Body of pancreas (tissue), 4 donors: ENCODE measurements around the gene KDM2B. TPM values are rescaled to one million over a fixed set of nuclear protein-coding genes. Genes with fewer than 3 reads are reported as not detected.

ENCODE experiments used
- ATAC-seq: fragments of 150-250 bp; one replicate; pipeline ENCODE4 v1.9.1; 2016
- DNase-seq, 4 donors: peaks; one replicate each; pipeline ENCODE4 v3.0.0-alpha.2; 2019
- H3K27ac ChIP-seq, 4 donors: fragments of 200-600 bp; sonication (generic); 1 replicate in 3 of 4; 2 replicates in 1 of 4; pipeline versions ENCODE4 v1.5.1 to v1.6.1; 2016 to 2019; ENCODE audit warnings: mild to moderate bottlenecking in 1 of 4, mixed read lengths in 1 of 4, moderate library complexity in 1 of 4
- H3K27me3 ChIP-seq, 2 donors: fragments of 200-600 bp; sonication (generic); one replicate each; pipeline ENCODE4 v1.6.0; 2016; ENCODE audit warnings: mild to moderate bottlenecking in 1 of 2
- H3K36me3 ChIP-seq, 2 donors: fragments of 200-600 bp; sonication (generic); replicated peaks in 1 of 2; 2 replicates each; pipeline ENCODE4 v1.5.1; 2016; ENCODE audit warnings: low read depth in 2 of 2; ENCODE audit not compliant: insufficient read depth in 1 of 2
- H3K4me1 ChIP-seq: fragments of 200-600 bp; sonication (generic); one replicate; pipeline ENCODE4 v1.6.0; 2016
- H3K4me3 ChIP-seq, 2 donors: fragments of 200-600 bp; sonication (generic); 1 replicate in 1 of 2; 2 replicates in 1 of 2; pipeline ENCODE4 v1.5.1; 2016 to 2019
- H3K9me3 ChIP-seq, 3 donors: fragments of 200-600 bp; sonication (generic); 1 replicate in 2 of 3; 2 replicates in 1 of 3; pipeline ENCODE4 v1.5.1; 2016
- CTCF ChIP-seq, 7 experiments: fragments of 450-650 bp in 4 of 7; fragments of 200-600 bp in 3 of 7; sonication (generic) in 3 of 7; IDR thresholded peaks; one replicate each; pipeline ENCODE4 v1.5.1; 2016 to 2019; ENCODE audit warnings: antibody characterized with exemption in 7 of 7
- POLR2A ChIP-seq, 3 donors: fragments of 450-650 bp; IDR thresholded peaks; one replicate each; pipeline ENCODE4 v1.6.1; 2016; ENCODE audit warnings: antibody characterized with exemption in 3 of 3, mild to moderate bottlenecking in 2 of 3
- WGBS, 2 donors: methylation state at CpG; one replicate each; pipeline ENCODE4 v1.1.5; 2017; 5-methylcytosine and 5-hydroxymethylcytosine counted together
- intact Hi-C: fragments of 100-400 bp; cut with DNase I; formaldehyde crosslinking; loops from one replicate; pipeline ENCODE4 v1.15.1; 2023
- total RNA-seq, 2 donors: library from RNA; depleted of rRNA; stranded (reverse); fragments of >200 nt; gene quantifications; one replicate each; pipeline ENCODE4 v1.1.0, GENCODE V29; 2016

KDM2B gene
- total RNA-seq, 2 donors from 2014 or later, result 17.8 to 26.5 TPM

- peaks cover 26% of the 10 kb centered on the region for H3K4me1 ChIP-seq
- no peak for TF ChIP-seq CTCF (IDR thresholded peaks at IDR 0.05)
- TF ChIP-seq POLR2A (IDR thresholded peaks at IDR 0.05), result no peak
- no peak for ATAC-seq
- peak; percentile 43 to 69 (median 56) for DNase-seq
- 90% methylated on average over 1 of the region's 1 CpG for WGBS, 2 donors
- no peaks in the 10 kb centered on the region for H3K9me3 ChIP-seq
- peaks cover 0 to 2% of the 10 kb centered on the region in 2 donors for H3K36me3 ChIP-seq
- H3K4me3 ChIP-seq, result no peak overlapping the region
- intact Hi-C loops, result no loop called here
- H3K27me3 ChIP-seq, result no peaks in the 10 kb centered on the region
- H3K27ac ChIP-seq, result no peak overlapping the region
Measured at GRCh38 chr12:121404734-121405133, 176.1 kb downstream of the KDM2B start.

GRCh38 chr12:121403721-121404120 is 177.1 kb downstream of the KDM2B start:
- WGBS, 2 donors, result 85% methylated on average over 5 of the region's 5 CpGs
- TF ChIP-seq CTCF (IDR thresholded peaks at IDR 0.05) (no peak), POLR2A (IDR thresholded peaks at IDR 0.05) (no peak)
- Histone ChIP-seq H3K27ac (no peak overlapping the region), H3K9me3 (no peaks in the 10 kb centered on the region), H3K36me3 (peaks cover 0 to 2% of the 10 kb centered on the region in 2 donors), H3K4me3 (no peak overlapping the region), H3K4me1 (peaks cover 31% of the 10 kb centered on the region), H3K27me3 (no peaks in the 10 kb centered on the region)
- DNase-seq, result no peak
- intact Hi-C loops, result no loop called here
- no peak for ATAC-seq

GRCh38 chr12:121400332-121401139 is 180.3 kb downstream of the KDM2B start:
- Histone ChIP-seq H3K27me3 (no peaks in the 10 kb centered on the region), H3K4me1 (peaks cover 33% of the 10 kb centered on the region), H3K9me3 (no peaks in the 10 kb centered on the region), H3K27ac (peak overlapping the region; percentile 83 to 99 (median 90)), H3K36me3 (peaks cover 0 to 2% of the 10 kb centered on the region in 2 donors), H3K4me3 (peak overlapping the region; percentile 74)
- ATAC-seq, result peak; percentile 40
- 1% methylated on average over 20 to 48 of the region's 48 CpGs for WGBS, 2 donors
- intact Hi-C loops, result no loop called here
- TF ChIP-seq POLR2A (IDR thresholded peaks at IDR 0.05) (no peak), CTCF (IDR thresholded peaks at IDR 0.05) (no peak)
- peak in 2 of 4 donors; percentile 35 to 48 for DNase-seq

- intact Hi-C loops, result no loop called here
- peak; percentile 98 for ATAC-seq
- WGBS, 2 donors, result 0% methylated on average over 11 to 77 of the region's 77 CpGs
- TF ChIP-seq POLR2A (IDR thresholded peaks at IDR 0.05) (peak; percentile 96 to 99 (median 98)), CTCF (IDR thresholded peaks at IDR 0.05) (peak in 1 of 7 experiments; percentile 0)
- Histone ChIP-seq H3K4me3 (peak within 1 kb of the TSS; percentile 74), H3K27ac (peak within 1 kb of the TSS; percentile 83 to 99 (median 90)), H3K4me1 (peaks cover 25% of the 10 kb centered on the region), H3K9me3 (no peaks in the 10 kb centered on the region), H3K36me3 (no peaks in the 10 kb centered on the region), H3K27me3 (no peaks in the 10 kb centered on the region)
- DNase-seq, result peak; percentile 99
Measured at GRCh38 chr12:121399391-121400331, 181.2 kb downstream of the KDM2B start, which contains the start of gene RNF34. TSS of gene RNF34 (plus strand) at chr12:121400118. CDS start at chr12:121400213, 95 bp downstream.
